HepG2 (cell line): ENCODE results near the gene DCDC2. TPM values are rescaled to one million over a fixed set of nuclear protein-coding genes. Genes with fewer than 3 reads are reported as not detected.

Source experiments
- FOSL2 ChIP-seq: sonication (generic); formaldehyde crosslinking; IDR thresholded peaks from 2 replicates; pipeline ENCODE4 v1.4.0; 2020; ENCODE audit warnings: missing genetic modification reagents
- GATAD1 ChIP-seq: IDR thresholded peaks from 2 replicates; pipeline ENCODE4 v1.6.1; 2016; ENCODE audit warnings: missing genetic modification reagents, missing compliant biosample characterization
- SALL2 ChIP-seq: sonication (generic); formaldehyde crosslinking; IDR thresholded peaks from 2 replicates; pipeline ENCODE4 v1.8.1; 2023; ENCODE audit warnings: mild to moderate bottlenecking, missing genetic modification reagents, inconsistent platforms
- TRIM22 ChIP-seq: fragments of 450-650 bp; IDR thresholded peaks from 2 replicates; pipeline ENCODE4 v1.6.1; 2017
- ZFP36 ChIP-seq: fragments of 150-350 bp; IDR thresholded peaks from 2 replicates; pipeline ENCODE4 v1.6.1; 2018; ENCODE audit warnings: borderline replicate concordance, low read length, low read depth; ENCODE audit not compliant: partially characterized antibody
- ZFP91 ChIP-seq: sonication (generic); formaldehyde crosslinking; IDR thresholded peaks from 2 replicates; pipeline ENCODE4 v1.9.0; 2022; ENCODE audit warnings: missing genetic modification reagents, mild to moderate bottlenecking, borderline replicate concordance
- ZNF589 ChIP-seq: sonication (generic); formaldehyde crosslinking; conservative IDR thresholded peaks from 2 replicates; pipeline ENCODE4 v1.8.0; 2022; ENCODE audit warnings: mild to moderate bottlenecking, moderate library complexity, missing genetic modification reagents
- polyA plus RNA-seq, 8 experiments: library from polyadenylated mRNA; depleted of rRNA in 3 of 8; stranded (reverse) in 7 of 8; unstranded in 1 of 8; fragments of >200 nt; fragmentation: Illumina TruSeq in 4 of 8; extraction: Trizol in 4 of 8; gene quantifications; 2 replicates each; pipeline versions ENCODE4 v1.2.1 to v1.2.3, GENCODE V29; 2011 to 2016; ENCODE audit warnings: low read depth in 4 of 8, missing spikeins in 1 of 8, mixed read lengths in 1 of 8; ENCODE audit not compliant: insufficient read depth in 1 of 8
- total RNA-seq, 5 experiments: library from RNA; depleted of rRNA; stranded (reverse); fragments of >200 nt; fragmentation: Illumina TruSeq; extraction: Trizol; gene quantifications; 2 replicates each; pipeline ENCODE4 v1.2.3, GENCODE V29; 2016; ENCODE audit warnings: low read depth in 1 of 5
- TF ChIP-seq, protein P1 (sequence below): sonication (generic); formaldehyde crosslinking; IDR thresholded peaks from 2 replicates; pipeline ENCODE4 v1.4.0; 2020; ENCODE audit warnings: missing genetic modification reagents
- TF ChIP-seq, protein P2 (sequence below): sonication (generic); formaldehyde crosslinking; IDR thresholded peaks from 2 replicates; pipeline ENCODE4 v1.8.0; 2023; ENCODE audit warnings: mild to moderate bottlenecking, missing genetic modification reagents

The DCDC2 gene
- total and polyA plus RNA-seq, 2 of the 13 experiments (the other 11 are each of a cell fraction or from before 2014, with no cell fraction given) = 9.0 to 36.2 TPM

GRCh38 chr6:24283043-24283985 is 74.5 kb downstream of the DCDC2 start (continued):
- TF ChIP-seq, protein P1, sequence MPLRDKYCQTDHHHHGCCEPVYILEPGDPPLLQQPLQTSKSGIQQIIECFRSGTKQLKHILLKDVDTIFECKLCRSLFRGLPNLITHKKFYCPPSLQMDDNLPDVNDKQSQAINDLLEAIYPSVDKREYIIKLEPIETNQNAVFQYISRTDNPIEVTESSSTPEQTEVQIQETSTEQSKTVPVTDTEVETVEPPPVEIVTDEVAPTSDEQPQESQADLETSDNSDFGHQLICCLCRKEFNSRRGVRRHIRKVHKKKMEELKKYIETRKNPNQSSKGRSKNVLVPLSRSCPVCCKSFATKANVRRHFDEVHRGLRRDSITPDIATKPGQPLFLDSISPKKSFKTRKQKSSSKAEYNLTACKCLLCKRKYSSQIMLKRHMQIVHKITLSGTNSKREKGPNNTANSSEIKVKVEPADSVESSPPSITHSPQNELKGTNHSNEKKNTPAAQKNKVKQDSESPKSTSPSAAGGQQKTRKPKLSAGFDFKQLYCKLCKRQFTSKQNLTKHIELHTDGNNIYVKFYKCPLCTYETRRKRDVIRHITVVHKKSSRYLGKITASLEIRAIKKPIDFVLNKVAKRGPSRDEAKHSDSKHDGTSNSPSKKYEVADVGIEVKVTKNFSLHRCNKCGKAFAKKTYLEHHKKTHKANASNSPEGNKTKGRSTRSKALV = no peak
- TF ChIP-seq ZFP36 = no peak
- TF ChIP-seq SALL2 (CRISPR knock-in tag) = no peak
- TF ChIP-seq GATAD1 = peak; percentile 44
- TF ChIP-seq, protein P2, sequence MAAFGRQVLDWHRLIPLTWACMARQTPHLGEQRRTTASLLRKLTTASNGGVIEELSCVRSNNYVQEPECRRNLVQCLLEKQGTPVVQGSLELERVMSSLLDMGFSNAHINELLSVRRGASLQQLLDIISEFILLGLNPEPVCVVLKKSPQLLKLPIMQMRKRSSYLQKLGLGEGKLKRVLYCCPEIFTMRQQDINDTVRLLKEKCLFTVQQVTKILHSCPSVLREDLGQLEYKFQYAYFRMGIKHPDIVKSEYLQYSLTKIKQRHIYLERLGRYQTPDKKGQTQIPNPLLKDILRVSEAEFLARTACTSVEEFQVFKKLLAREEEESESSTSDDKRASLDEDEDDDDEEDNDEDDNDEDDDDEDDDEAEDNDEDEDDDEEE (CRISPR knock-in tag) = no peak
- no peak for TF ChIP-seq ZFP91 (CRISPR knock-in tag)
- no peak for TF ChIP-seq FOSL2 (CRISPR knock-in tag)
- no peak for TF ChIP-seq ZNF589
- TF ChIP-seq TRIM22 = no peak
- TF ChIP-seq, all 625 proteins: peak for 142
